ENCODE results near the gene HIGD1A.

Gene HIGD1A

GRCh38 chr3:42799376-42799775, 4.9 kb downstream of the HIGD1A start:
- H3K27ac ChIP-seq (ENCODE audit: low read depth, low read length), result no peak overlapping the region
- no peaks in the 10 kb centered on the region for H3F3A ChIP-seq (ENCODE audit: control insufficient read depth, insufficient read depth)
- H3K9me3 ChIP-seq (ENCODE audit: control insufficient read depth, insufficient read depth, low read length), result no peaks in the 10 kb centered on the region
- H3K9me2 ChIP-seq (replicated peaks; ENCODE audit: control insufficient read depth, low read length), result no peaks in the 10 kb centered on the region
- H3K79me2 ChIP-seq (ENCODE audit: control insufficient read depth, low read length), result peaks cover 71% of the 10 kb centered on the region
- H3K4me1 ChIP-seq (ENCODE audit: control insufficient read depth, low read length), result peaks cover 27% of the 10 kb centered on the region
- H3K27me3 ChIP-seq (ENCODE audit: control insufficient read depth, low read length), result no peaks in the 10 kb centered on the region
- H3K4me3 ChIP-seq (ENCODE audit: low read length), result no peak overlapping the region
- no peak overlapping the region for H3K4me2 ChIP-seq (ENCODE audit: low read length)
- no peak for TF ChIP-seq EZH2phosphoT487 (IDR thresholded peaks at IDR 0.05; ENCODE audit: borderline replicate concordance, low read length)
- no peak for TF ChIP-seq CTCF (IDR thresholded peaks at IDR 0.05; ENCODE audit: low read depth, low read length, poor library complexity, severe bottlenecking)
- H3K36me3 ChIP-seq (ENCODE audit: control insufficient read depth, low read length), result peaks cover 23% of the 10 kb centered on the region
- peaks cover 18% of the 10 kb centered on the region; the same call in 1 of the 2 replicates for H4K20me1 ChIP-seq (ENCODE audit: control insufficient read depth, insufficient read depth, low read depth, low read length)

GRCh38 chr3:42796332-42796885, 7.9 kb downstream of the HIGD1A start:
- no peak overlapping the region for H3K27ac ChIP-seq (ENCODE audit: low read depth, low read length)
- H3K27me3 ChIP-seq (ENCODE audit: control insufficient read depth, low read length), result no peaks in the 10 kb centered on the region
- H3K4me1 ChIP-seq (ENCODE audit: control insufficient read depth, low read length), result peaks cover 10% of the 10 kb centered on the region
- H3K4me3 ChIP-seq (ENCODE audit: low read length), result no peak overlapping the region
- H3F3A ChIP-seq (ENCODE audit: control insufficient read depth, insufficient read depth), result no peaks in the 10 kb centered on the region
- no peaks in the 10 kb centered on the region for H3K9me3 ChIP-seq (ENCODE audit: control insufficient read depth, insufficient read depth, low read length)
- H3K79me2 ChIP-seq (ENCODE audit: control insufficient read depth, low read length), result peaks cover 49% of the 10 kb centered on the region
- H3K36me3 ChIP-seq (ENCODE audit: control insufficient read depth, low read length), result peaks cover 17% of the 10 kb centered on the region
- peaks cover 5% of the 10 kb centered on the region; the same call in 1 of the 2 replicates for H4K20me1 ChIP-seq (ENCODE audit: control insufficient read depth, insufficient read depth, low read depth, low read length)
- no peak overlapping the region for H3K4me2 ChIP-seq (ENCODE audit: low read length)
- no peaks in the 10 kb centered on the region for H3K9me2 ChIP-seq (replicated peaks; ENCODE audit: control insufficient read depth, low read length)
- no peak for TF ChIP-seq EZH2phosphoT487 (IDR thresholded peaks at IDR 0.05; ENCODE audit: borderline replicate concordance, low read length)
- TF ChIP-seq CTCF (IDR thresholded peaks at IDR 0.05; ENCODE audit: low read depth, low read length, poor library complexity, severe bottlenecking), result no peak

- Histone ChIP-seq H3K4me2 (ENCODE audit: low read length) (no peak overlapping the region), H3K79me2 (ENCODE audit: control insufficient read depth, low read length) (peaks cover 46% of the 10 kb centered on the region)
These were observed 8.6 kb downstream of the HIGD1A start for GRCh38 chr3:42795621-42796181.

More at GRCh38 chr3:42795621-42796181, 8.6 kb downstream of the HIGD1A start:
- no peaks in the 10 kb centered on the region for H3F3A ChIP-seq (ENCODE audit: control insufficient read depth, insufficient read depth)
- TF ChIP-seq EZH2phosphoT487 (IDR thresholded peaks at IDR 0.05; ENCODE audit: borderline replicate concordance, low read length) (no peak), CTCF (IDR thresholded peaks at IDR 0.05; ENCODE audit: low read depth, low read length, poor library complexity, severe bottlenecking) (no peak)
- peaks cover 15% of the 10 kb centered on the region for H3K36me3 ChIP-seq (ENCODE audit: control insufficient read depth, low read length)
- no peaks in the 10 kb centered on the region for H3K9me3 ChIP-seq (ENCODE audit: control insufficient read depth, insufficient read depth, low read length)
- no peak overlapping the region for H3K27ac ChIP-seq (ENCODE audit: low read depth, low read length)
- H4K20me1 ChIP-seq (ENCODE audit: control insufficient read depth, insufficient read depth, low read depth, low read length), result no peaks in the 10 kb centered on the region
- peaks cover 4% of the 10 kb centered on the region for H3K4me1 ChIP-seq (ENCODE audit: control insufficient read depth, low read length)
- no peaks in the 10 kb centered on the region for H3K9me2 ChIP-seq (replicated peaks; ENCODE audit: control insufficient read depth, low read length)
- H3K4me3 ChIP-seq (ENCODE audit: low read length), result no peak overlapping the region
- H3K27me3 ChIP-seq (ENCODE audit: control insufficient read depth, low read length), result no peaks in the 10 kb centered on the region
